MM.1S (cell line): ENCODE data around the gene MVB12B.

Experiments
- DNase-seq: peaks from one replicate; pipeline ENCODE4 v3.0.0-alpha.2; 2015
- H2AFZ ChIP-seq: fragments of 300-600 bp; sonication (generic); 2 replicates; pipeline ENCODE4 v1.6.0; 2016; ENCODE audit warnings: antibody characterized with exemption, low read length
- H3F3A ChIP-seq: fragments of 300-600 bp; sonication (generic); 2 replicates; pipeline ENCODE4 v1.6.1; 2016; ENCODE audit warnings: mild to moderate bottlenecking, antibody characterized with exemption, low read length, moderate library complexity, mixed read lengths; ENCODE audit not compliant: insufficient read depth
- H3K27ac ChIP-seq: fragments of 300-600 bp; sonication (generic); 2 replicates; pipeline ENCODE4 v1.5.1; 2016; ENCODE audit warnings: mild to moderate bottlenecking, low read length
- H3K27me3 ChIP-seq: fragments of 300-600 bp; sonication (generic); replicated peaks from 2 replicates; pipeline ENCODE4 v1.6.0; 2016; ENCODE audit warnings: low read length; ENCODE audit not compliant: insufficient read depth
- H3K36me3 ChIP-seq: fragments of 300-600 bp; sonication (generic); replicated peaks from 2 replicates; pipeline ENCODE4 v1.6.1; 2016; ENCODE audit warnings: mild to moderate bottlenecking, low read length, mixed read lengths; ENCODE audit not compliant: insufficient read depth
- H3K4me1 ChIP-seq: fragments of 300-600 bp; sonication (generic); 2 replicates; pipeline ENCODE4 v1.6.1; 2016; ENCODE audit warnings: low read length, mixed read lengths
- H3K4me2 ChIP-seq: fragments of 300-600 bp; sonication (generic); 2 replicates; pipeline ENCODE4 v1.6.0; 2016; ENCODE audit warnings: low read depth, low read length
- H3K4me3 ChIP-seq: fragments of 300-600 bp; sonication (generic); 2 replicates; pipeline ENCODE4 v1.5.1; 2016; ENCODE audit warnings: low read length, mixed read lengths
- H3K79me2 ChIP-seq: fragments of 300-600 bp; sonication (generic); 2 replicates; pipeline ENCODE4 v1.6.1; 2016; ENCODE audit warnings: mixed run types, low read length, mixed read lengths
- H3K9ac ChIP-seq: fragments of 300-600 bp; sonication (generic); 2 replicates; pipeline ENCODE4 v1.6.1; 2016; ENCODE audit warnings: low read length, mixed read lengths
- H3K9me2 ChIP-seq: fragments of 300-600 bp; sonication (generic); replicated peaks from 2 replicates; pipeline ENCODE4 v1.6.1; 2016; ENCODE audit warnings: mild to moderate bottlenecking, low read length, mixed read lengths; ENCODE audit not compliant: insufficient read depth
- H3K9me3 ChIP-seq: fragments of 300-600 bp; sonication (generic); replicated peaks from 2 replicates; pipeline ENCODE4 v1.6.1; 2016; ENCODE audit warnings: mild to moderate bottlenecking, low read length, mixed read lengths; ENCODE audit not compliant: insufficient read depth
- H4K20me1 ChIP-seq: fragments of 300-600 bp; sonication (generic); 2 replicates; pipeline ENCODE4 v1.6.1; 2016; ENCODE audit warnings: mild to moderate bottlenecking, low read length, moderate library complexity, mixed read lengths; ENCODE audit not compliant: insufficient read depth
- EZH2 ChIP-seq: fragments of 300-600 bp; sonication (generic); optimal IDR thresholded peaks from 2 replicates; pipeline ENCODE3; 2017; ENCODE audit warnings: low read depth, mild to moderate bottlenecking, antibody characterized with exemption, low read length, mixed read lengths
- EZH2phosphoT487 ChIP-seq: fragments of 300-600 bp; sonication (generic); IDR thresholded peaks from 2 replicates; pipeline ENCODE4 v1.6.1; 2018; ENCODE audit warnings: antibody characterized with exemption, low read length
- TF ChIP-seq, protein P1 (sequence below): fragments of 300-600 bp; sonication (generic); IDR thresholded peaks from 2 replicates; pipeline ENCODE4 v1.5.1; 2016; ENCODE audit warnings: antibody characterized with exemption, low read length, mixed read lengths

MVB12B gene

DNA sequence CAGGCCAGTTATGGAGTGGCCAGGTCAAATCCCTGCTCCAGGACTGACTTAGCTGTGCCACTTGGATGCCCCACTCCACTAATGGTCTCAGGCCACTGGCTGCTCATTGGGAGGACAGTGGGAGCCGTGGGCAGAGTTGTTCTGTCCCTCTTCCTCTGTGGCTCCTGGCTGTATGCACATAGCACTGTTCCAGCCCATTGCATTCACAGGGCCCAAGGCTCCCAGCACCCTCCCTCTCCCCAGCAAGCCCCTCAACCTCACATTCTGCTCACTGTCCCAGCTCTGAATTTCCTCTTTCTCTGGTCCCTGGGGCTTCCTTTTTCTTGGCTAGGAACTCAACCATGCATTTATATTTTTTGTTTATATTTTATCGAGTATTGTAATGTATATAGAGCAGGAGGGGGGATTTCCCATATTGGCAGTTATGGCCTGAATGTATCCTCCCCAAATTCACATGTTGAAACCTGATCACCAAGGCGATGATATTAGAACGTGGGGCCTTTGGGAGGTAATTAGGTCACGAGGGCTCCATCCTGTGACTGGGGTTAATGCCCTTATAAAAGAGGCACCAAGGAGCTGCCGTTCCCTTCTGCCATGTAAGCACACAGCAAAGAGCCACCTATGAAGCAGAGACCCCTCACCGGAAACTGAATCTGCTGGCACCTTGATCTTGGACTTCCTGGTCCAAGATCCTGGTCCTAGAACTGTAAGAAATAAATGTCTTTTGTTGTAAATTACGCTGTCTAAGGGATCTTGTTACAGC is 17.0 kb upstream of the MVB12B start:
- Histone ChIP-seq H3K9ac (no peak overlapping the region), H4K20me1 (no peaks in the 10 kb centered on the region), H3K27me3 (no peaks in the 10 kb centered on the region), H3F3A (no peaks in the 10 kb centered on the region), H3K4me3 (no peak overlapping the region), H2AFZ (no peak overlapping the region), H3K36me3 (no peaks in the 10 kb centered on the region), H3K9me3 (no peaks in the 10 kb centered on the region), H3K9me2 (no peaks in the 10 kb centered on the region), H3K27ac (no peak overlapping the region), H3K4me1 (no peaks in the 10 kb centered on the region), H3K79me2 (no peaks in the 10 kb centered on the region), H3K4me2 (no peak overlapping the region)
- DNase-seq, result no peak
- TF ChIP-seq EZH2 (no peak), EZH2phosphoT487 (no peak)
- TF ChIP-seq, protein P1, sequence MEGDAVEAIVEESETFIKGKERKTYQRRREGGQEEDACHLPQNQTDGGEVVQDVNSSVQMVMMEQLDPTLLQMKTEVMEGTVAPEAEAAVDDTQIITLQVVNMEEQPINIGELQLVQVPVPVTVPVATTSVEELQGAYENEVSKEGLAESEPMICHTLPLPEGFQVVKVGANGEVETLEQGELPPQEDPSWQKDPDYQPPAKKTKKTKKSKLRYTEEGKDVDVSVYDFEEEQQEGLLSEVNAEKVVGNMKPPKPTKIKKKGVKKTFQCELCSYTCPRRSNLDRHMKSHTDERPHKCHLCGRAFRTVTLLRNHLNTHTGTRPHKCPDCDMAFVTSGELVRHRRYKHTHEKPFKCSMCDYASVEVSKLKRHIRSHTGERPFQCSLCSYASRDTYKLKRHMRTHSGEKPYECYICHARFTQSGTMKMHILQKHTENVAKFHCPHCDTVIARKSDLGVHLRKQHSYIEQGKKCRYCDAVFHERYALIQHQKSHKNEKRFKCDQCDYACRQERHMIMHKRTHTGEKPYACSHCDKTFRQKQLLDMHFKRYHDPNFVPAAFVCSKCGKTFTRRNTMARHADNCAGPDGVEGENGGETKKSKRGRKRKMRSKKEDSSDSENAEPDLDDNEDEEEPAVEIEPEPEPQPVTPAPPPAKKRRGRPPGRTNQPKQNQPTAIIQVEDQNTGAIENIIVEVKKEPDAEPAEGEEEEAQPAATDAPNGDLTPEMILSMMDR, result no peak

DNA sequence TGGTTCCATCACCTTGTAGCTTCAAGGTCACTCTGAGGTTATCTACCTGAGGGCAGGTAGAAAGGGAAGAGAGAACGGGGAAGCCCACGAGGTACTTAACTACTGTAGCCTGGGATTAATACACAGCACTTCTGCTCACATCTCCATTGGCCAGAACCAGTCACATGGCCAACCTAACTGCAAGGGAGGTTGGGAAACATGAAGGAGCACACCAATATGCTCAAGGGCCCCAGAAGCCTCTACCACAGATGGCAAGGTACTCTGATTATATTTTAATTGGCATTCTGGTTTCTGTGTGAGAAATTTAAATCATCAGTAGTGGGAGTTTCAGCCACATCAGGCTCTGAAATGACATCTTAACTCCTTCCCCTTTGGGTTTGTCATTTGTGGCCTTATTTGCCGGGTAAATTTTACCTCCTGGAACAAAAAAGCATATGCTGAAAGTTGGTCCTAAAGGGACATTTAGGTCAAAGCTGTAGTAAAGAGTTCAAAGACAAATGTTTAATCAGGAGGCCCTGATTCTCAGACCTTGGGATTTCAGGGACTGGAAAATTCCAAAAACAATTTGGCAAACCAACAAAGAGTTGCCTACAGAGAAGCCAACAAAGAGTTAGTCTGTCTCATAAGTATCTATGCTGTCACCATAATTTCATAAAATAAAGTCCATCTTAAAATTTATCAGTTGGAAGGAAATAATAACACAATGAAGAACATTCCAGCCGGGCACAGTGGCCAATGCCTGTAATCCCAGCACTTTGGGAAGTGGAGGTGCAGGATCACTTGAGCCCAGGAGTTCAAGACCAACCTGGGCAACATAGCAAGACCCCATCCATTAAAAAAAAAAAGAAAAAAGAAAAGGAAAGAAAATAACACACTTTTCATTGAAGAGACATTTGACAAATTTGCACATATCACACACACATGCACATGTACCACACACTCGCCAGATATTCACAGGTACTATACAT is 13.8 kb upstream of the MVB12B start:
- no peak overlapping the region for H3K27ac ChIP-seq
- H3K79me2 ChIP-seq, result no peaks in the 10 kb centered on the region
- H3F3A ChIP-seq, result no peaks in the 10 kb centered on the region
- no peaks in the 10 kb centered on the region for H3K27me3 ChIP-seq
- no peak overlapping the region for H3K4me2 ChIP-seq
- TF ChIP-seq, protein P1, result no peak
- TF ChIP-seq EZH2phosphoT487, result no peak
- TF ChIP-seq EZH2, result no peak
- no peak overlapping the region for H3K9ac ChIP-seq
- DNase-seq, result no peak
- H3K4me1 ChIP-seq, result no peaks in the 10 kb centered on the region
- H3K9me3 ChIP-seq, result no peaks in the 10 kb centered on the region
- H3K4me3 ChIP-seq, result no peak overlapping the region
- no peak overlapping the region for H2AFZ ChIP-seq
- no peaks in the 10 kb centered on the region for H3K9me2 ChIP-seq
- H4K20me1 ChIP-seq, result no peaks in the 10 kb centered on the region
- H3K36me3 ChIP-seq, result no peaks in the 10 kb centered on the region

DNA sequence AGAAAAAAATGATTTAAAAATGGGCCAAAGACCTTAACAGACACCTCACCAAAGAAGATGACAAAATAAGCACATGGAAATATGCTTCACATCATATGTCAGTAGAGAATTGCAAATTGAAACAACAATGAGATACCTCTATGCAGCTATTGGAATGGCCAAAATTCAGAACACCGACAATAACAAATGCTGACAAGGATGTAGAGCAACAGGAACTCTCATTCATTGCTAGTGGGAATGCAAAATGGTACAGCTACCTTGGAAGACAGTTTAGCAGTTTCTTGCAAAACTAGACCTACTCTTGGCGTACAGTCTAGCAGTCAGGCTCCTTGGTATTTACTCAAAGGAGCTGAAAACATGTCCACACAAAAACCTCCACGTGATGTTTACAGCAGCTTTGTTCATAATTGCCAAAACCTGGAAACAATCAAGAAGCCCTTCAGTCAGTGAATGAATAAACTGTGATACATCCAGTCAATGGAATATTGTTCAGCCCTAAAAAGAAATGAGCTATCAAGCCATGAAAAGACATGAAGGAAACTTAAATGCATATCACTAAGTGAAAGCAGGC is 10.5 kb upstream of the MVB12B start:
- H3K9me3 ChIP-seq, result no peaks in the 10 kb centered on the region
- no peak overlapping the region for H3K4me2 ChIP-seq
- H3K36me3 ChIP-seq, result no peaks in the 10 kb centered on the region
- no peak overlapping the region for H2AFZ ChIP-seq
- no peaks in the 10 kb centered on the region for H3F3A ChIP-seq
- no peak overlapping the region for H3K9ac ChIP-seq
- TF ChIP-seq EZH2 (no peak), EZH2phosphoT487 (no peak)
- TF ChIP-seq, protein P1, result no peak
- H3K79me2 ChIP-seq, result no peaks in the 10 kb centered on the region
- H3K27me3 ChIP-seq, result no peaks in the 10 kb centered on the region
- H3K27ac ChIP-seq, result no peak overlapping the region
- H4K20me1 ChIP-seq, result no peaks in the 10 kb centered on the region
- H3K4me1 ChIP-seq, result no peaks in the 10 kb centered on the region
- no peaks in the 10 kb centered on the region for H3K9me2 ChIP-seq
- no peak overlapping the region for H3K4me3 ChIP-seq
- DNase-seq, result no peak
